Activated T-helper 1 cell treated with anti-CD3 and anti-CD28 coated beads, Interleukin-2, amount 50 U/mL, for 16 hours (primary cell): ENCODE results near the gene ZKSCAN1.
"Not testable (repeated sequence)": the region's sequence is repeated elsewhere in the genome, so short reads cannot be mapped to it uniquely, and the experiment has no call there.

ENCODE experiments used
- DNase-seq, 2 donors: peaks; one replicate each; pipeline ENCODE4 v3.0.0-alpha.2; 2020; ENCODE audit warnings: low read depth in 1 of 2, low spot score in 1 of 2

ZKSCAN1 gene

GRCh38 chr7:100015232-100016214 is at the start of gene ZKSCAN1:
Gene ZKSCAN1 (plus strand): TSS chr7:100015596. CDS start chr7:100023507, 7,911 bp downstream.
- DNase-seq = peak; percentile 68 to 75

DNA sequence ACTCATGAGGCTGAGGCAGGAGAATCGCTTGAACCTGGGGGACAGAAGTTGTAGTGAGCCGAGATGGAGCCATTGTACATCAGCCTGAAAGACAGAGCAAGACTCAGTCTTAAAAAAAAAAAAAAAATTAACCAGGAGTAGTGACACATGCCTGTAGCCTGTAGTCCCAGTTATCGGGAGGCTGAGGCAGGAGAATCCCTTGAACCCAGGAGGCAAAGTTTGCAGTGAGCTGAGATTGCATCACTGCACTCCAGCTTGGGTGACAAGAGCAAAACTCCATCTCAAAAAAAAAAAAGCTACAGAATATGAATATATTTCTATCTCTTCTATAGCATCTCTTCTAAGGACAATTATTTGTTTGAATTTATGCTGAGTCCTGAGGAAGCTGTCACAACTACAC is 46.1 kb upstream of the ZKSCAN1 start:
- DNase-seq = no peak

GRCh38 chr7:99969813-99970212 is 45.6 kb upstream of the ZKSCAN1 start:
- not testable (repeated sequence) for DNase-seq

DNA sequence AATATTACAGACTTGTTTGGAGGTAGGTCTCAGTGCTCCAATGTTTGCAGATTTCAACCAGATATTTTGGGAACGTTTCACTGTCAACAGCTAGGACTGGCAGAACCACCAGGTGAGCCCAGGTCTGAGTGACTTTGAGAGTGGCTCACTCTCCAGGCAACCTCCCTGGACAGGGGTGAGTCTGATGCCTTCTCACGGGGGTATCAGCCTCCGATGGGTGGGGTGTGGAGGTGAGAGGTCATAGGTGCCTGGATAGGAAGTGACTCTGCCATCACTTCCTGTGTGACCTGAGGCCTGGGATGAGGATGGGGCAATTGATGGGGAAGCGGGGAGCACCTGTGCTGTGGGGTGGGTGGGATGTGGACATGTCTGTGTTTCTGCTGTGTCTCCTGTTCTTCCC is 44.2 kb upstream of the ZKSCAN1 start:
- no peak for DNase-seq

GRCh38 chr7:99973817-99974216 is 41.6 kb upstream of the ZKSCAN1 start:
- not testable (repeated sequence) for DNase-seq

DNA sequence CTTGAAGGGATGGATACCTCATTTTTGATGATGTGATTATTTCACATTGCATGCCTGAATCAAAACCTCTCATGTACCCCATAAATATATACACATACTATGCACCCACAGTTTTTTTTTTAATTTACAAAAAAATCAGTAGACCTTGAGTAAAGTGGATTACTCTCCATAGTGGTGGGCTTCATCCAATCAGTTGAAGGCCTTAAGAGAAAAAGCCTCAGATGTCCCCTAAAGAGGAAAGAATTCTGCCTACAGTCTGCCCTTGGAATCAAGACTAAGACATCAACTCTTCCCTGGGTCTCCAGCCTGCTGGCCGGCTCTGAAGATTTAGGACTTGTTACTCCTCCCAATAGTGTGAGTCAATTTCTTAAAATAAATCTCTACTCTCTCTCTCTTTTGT is 40.7 kb upstream of the ZKSCAN1 start:
- DNase-seq = no peak

DNA sequence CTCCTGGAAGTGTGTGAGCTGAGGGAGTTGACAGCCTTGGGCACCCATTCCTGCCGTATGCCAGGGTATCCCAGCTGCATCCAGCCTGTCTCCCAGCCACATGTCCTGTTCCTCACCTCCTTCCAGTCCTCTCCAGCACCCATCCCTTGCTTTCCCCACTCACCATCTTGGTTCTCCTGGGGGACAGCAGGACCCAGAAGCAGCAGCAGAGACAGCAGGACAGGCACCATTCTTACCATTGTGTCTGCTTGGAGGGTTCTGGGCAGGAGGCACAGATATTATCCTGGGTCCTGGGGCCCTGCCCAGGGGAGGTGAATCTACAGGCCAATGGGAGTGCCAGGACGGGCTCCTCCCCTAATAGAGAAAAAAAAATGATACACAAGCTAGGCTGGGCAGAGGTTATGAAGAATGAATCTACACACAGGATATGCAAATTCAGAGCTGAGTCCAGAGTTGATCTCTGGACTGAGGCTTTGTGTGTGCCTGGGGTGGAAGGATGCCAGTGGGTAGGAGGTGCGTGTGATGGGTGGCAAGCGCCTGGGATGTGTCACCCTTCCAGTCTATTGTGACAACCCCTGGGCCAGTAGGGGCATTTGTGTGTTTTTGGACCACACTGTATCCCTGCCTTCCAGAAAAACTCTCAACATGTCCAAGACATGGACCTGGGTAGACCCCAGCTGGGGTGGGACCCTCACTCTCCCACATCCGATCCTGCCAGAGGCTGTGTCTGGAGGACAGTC is 39.4 kb upstream of the ZKSCAN1 start, which contains the start of gene AZGP1:
Gene AZGP1, minus strand, starts transcription at position 250 of the 740 bp plus-strand sequence. Its CDS starts 11 bp downstream, at position 239.
- no peak for DNase-seq

GRCh38 chr7:99976626-99977025 is 38.8 kb upstream of the ZKSCAN1 start:
- DNase-seq = no peak

GRCh38 chr7:99979814-99980225 is 35.6 kb upstream of the ZKSCAN1 start:
- peak; percentile 48 to 49 for DNase-seq

- DNase-seq = not testable (repeated sequence)
These were observed 34.9 kb upstream of the ZKSCAN1 start for GRCh38 chr7:99980448-99980872.

DNA sequence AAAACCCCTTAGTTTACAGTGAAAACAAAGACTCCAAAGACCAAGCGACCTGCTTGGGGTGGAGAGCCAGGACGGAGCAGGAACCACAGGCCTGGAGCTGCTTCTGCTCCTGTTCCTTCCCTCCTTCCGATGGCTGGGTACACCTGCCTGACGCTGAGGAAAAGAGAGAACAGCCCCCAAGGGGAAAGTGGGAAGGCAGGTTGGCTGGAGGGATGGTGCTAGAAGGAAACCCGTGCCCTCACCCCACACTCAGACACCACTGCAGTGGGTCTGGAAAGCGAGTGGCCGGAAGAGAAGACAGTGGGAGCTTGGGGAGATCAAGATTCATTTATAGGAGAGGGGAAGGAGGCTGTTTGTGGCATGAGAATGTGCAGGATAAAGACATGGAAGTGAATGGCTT is 34.3 kb upstream of the ZKSCAN1 start:
- DNase-seq = not testable (repeated sequence)

DNA sequence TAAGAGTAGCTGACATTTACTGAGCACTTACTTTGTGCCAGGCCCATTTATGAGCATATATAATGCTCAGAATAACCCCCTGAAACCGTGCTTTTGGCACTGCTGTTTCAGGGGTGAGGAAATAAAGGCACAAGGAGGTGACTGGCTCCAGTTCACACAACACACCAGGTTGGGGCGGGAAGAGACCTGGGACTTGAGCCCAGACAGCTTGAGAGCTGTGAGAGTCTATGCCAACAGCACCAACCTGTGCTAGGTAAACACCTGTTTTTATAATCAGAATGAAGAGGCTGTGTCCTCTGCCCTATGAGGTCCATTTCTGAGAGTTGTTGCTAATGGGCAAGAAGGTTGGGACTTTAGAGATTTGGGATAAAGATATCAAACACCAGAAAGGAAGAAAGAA is 30.8 kb upstream of the ZKSCAN1 start:
- DNase-seq = no peak

DNA sequence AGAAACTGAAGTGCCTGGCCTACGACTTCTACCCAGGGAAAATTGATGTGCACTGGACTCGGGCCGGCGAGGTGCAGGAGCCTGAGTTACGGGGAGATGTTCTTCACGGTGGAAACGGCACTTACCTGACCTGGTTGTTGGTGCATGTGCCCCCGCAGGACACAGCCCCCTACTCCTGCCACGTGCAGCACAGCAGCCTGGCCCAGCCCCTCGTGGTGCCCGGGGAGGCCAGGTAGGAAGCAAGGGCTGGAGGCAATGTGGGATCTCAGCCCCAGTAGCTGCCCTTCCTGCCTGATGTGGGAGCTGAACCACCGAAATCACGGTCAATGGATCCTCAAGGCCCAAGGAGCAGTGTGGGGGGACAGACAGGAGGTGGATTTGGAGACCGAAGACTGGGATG is 28.1 kb upstream of the ZKSCAN1 start:
- DNase-seq = not testable (repeated sequence)

- DNase-seq = no peak
These were observed 27.6 kb upstream of the ZKSCAN1 start for GRCh38 chr7:99987846-99988245.

GRCh38 chr7:99990460-99990852 is 24.9 kb upstream of the ZKSCAN1 start:
- no peak for DNase-seq

DNA sequence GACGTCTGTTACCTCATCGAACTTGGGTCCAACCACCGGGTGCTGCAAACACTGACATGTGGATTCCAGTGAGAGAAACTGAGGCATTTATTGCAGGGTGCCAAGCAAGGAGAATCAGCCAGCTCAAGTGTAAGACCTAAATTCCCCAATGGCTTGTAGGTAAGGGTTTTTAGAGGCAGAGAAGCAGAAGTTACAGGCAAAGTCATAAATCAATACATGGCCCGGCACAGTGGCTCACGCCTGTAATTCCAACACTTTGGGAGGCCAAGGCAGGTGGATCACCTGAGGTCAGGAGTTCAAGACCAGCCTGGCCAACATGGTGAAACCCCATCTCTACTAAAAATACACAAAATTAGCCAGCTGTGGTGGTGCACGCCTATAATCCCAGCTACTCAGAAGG is 23.9 kb upstream of the ZKSCAN1 start:
- DNase-seq = not testable (repeated sequence)

DNA sequence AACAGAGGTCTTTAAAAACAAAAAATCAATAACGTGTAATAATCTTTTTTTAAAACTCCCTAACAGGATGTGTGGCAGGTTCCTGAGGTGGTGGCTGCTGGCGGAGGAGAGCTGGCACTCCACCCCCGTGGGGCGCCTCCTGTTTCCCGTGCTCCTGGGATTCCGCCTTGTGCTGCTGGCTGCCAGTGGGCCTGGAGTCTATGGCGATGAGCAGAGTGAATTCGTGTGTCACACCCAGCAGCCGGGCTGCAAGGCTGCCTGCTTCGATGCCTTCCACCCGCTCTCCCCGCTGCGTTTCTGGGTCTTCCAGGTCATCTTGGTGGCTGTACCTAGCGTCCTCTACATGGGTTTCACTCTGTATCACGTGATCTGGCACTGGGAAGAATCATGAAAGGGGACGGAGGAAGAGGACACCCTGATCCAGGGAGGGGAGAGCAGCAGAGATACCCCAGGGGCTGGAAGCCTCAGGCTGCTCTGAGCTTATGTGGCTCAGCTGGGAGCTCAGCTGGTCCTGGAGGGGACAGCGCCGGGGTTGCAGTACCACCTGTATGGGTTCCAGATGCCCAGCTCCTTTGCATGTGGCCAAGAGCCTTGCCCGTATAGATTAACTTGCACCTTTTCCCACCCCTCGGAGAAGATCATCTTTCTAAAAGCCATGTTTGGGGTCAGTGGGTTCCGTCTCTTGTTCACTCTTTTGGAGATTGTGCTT is 22.9 kb upstream of the ZKSCAN1 start:
- no peak for DNase-seq

DNA sequence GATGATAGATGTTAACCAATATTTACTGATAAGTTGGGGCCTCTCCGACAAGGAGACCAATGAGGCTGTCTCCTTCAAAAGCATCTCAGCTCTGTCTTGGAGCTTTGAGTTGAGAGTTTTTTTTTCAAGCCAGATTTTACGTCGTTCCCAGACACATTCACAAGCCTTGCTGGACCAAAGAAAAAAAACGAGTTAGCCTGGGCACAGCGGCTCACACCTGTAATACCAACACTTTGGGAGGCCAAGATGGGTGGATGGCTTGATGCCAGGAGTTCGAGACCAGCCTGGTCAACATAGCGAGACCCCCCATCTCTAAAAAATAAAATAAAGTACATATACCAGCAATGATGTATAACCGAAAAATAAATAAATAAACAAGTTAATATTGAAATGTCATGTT is 20.6 kb upstream of the ZKSCAN1 start:
- no peak for DNase-seq

GRCh38 chr7:99996755-99997544 is 18.4 kb upstream of the ZKSCAN1 start:
- no peak for DNase-seq

DNA sequence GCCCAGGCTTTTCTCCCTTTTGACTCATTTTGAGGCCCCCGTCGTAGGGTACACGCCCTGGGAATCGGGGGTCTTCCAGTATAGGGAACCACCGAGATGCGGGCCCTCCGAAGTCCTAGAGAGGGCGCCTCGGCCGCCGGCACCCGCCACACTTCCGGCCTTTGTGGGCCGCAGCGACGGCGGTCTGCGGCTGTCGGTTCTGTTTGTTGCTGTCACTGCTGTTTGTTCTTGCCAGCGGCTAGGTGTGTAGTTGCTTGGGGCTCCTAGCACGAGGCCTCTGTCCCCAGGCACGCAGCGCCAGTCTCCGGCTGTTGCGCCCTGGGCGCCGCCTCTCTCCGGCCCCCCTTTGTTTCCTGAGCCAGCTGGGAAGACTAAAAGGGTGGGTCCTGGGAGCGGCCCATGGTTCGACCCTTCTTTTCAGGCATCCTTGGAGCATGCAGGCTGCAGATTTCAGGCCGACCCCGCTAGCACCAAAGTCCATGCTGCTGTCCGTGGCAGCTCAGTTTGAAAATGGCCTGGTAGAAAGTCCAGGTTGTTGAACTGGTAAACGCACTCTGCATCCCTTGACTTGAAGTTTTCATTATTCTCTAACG is 17.8 kb upstream of the ZKSCAN1 start:
- peak; percentile 42 to 50 for DNase-seq
